WTC11 (cell line): ENCODE measurements around the gene RPL12. TPM values are rescaled to one million over a fixed set of nuclear protein-coding genes. Genes with fewer than 3 reads are reported as not detected.

ENCODE experiments used
- ATAC-seq: fragments of 200-7000 bp; cut with Tn5 transposase; 2 replicates; pipeline ENCODE4 v1.10.0; 2021; ENCODE audit warnings: mild to moderate bottlenecking, moderate library complexity
- CTCF ChIA-PET: fragments of 300-600 bp; sonication (Branson Sonifier 250); formaldehyde crosslinking; loops from one replicate; lab custom pipeline; 2021; ENCODE audit warnings: antibody characterized with exemption; lab: Charles Lee
- POLR2A ChIA-PET: fragments of 350-600 bp; sonication (Branson Sonifier 250); formaldehyde crosslinking; loops from one replicate; lab custom pipeline; 2021; ENCODE audit warnings: antibody characterized with exemption; lab: Charles Lee
- DNase-seq: peaks from one replicate; pipeline ENCODE4 v3.0.0; 2021; ENCODE audit warnings: low spot score
- H3K27ac Mint-ChIP-seq: 2 replicates; pipeline ENCODE4 v1.8.0; 2021; ENCODE audit warnings: mixed read lengths
- H3K27me3 Mint-ChIP-seq: 2 replicates; pipeline ENCODE4 v1.8.0; 2021; ENCODE audit warnings: low read depth, mild to moderate bottlenecking, moderate library complexity, mixed read lengths
- H3K36me3 Mint-ChIP-seq: 2 replicates; pipeline ENCODE4 v1.8.0; 2021; ENCODE audit warnings: mixed read lengths
- H3K4me1 Mint-ChIP-seq: 2 replicates; pipeline ENCODE4 v1.8.0; 2022; ENCODE audit warnings: mixed read lengths
- H3K4me3 Mint-ChIP-seq: 2 replicates; pipeline ENCODE4 v1.8.0; 2021; ENCODE audit warnings: mild to moderate bottlenecking, moderate library complexity, mixed read lengths
- H3K9me3 Mint-ChIP-seq: 2 replicates; pipeline ENCODE4 v1.8.0; 2021; ENCODE audit warnings: mixed read lengths
- AR ChIP-seq: fragments of 250-450 bp; sonication (Bioruptor Pico); IDR thresholded peaks from 2 replicates; pipeline ENCODE4 v1.9.0; 2021; ENCODE audit warnings: mild to moderate bottlenecking
- ATF1 ChIP-seq: sonication (generic); formaldehyde crosslinking; IDR thresholded peaks from 2 replicates; pipeline ENCODE4 v1.8.1; 2023; ENCODE audit warnings: mild to moderate bottlenecking, moderate library complexity, missing genetic modification reagents
- CREB1 ChIP-seq: sonication (generic); formaldehyde crosslinking; IDR thresholded peaks from 2 replicates; pipeline ENCODE4 v1.8.0; 2023; ENCODE audit warnings: mild to moderate bottlenecking, missing genetic modification reagents
- E2F1 ChIP-seq: sonication (generic); formaldehyde crosslinking; IDR thresholded peaks from 2 replicates; pipeline ENCODE4 v1.8.0; 2022; ENCODE audit warnings: mild to moderate bottlenecking, missing genetic modification reagents
- E2F5 ChIP-seq: sonication (generic); formaldehyde crosslinking; IDR thresholded peaks from 2 replicates; pipeline ENCODE4 v1.8.1; 2022; ENCODE audit warnings: mild to moderate bottlenecking, moderate library complexity, missing genetic modification reagents
- FOXP1 ChIP-seq: sonication (generic); formaldehyde crosslinking; IDR thresholded peaks from 2 replicates; pipeline ENCODE4 v1.8.0; 2022; ENCODE audit warnings: missing genetic modification reagents, mild to moderate bottlenecking, moderate library complexity, borderline replicate concordance
- IRF2 ChIP-seq: sonication (generic); formaldehyde crosslinking; IDR thresholded peaks from 2 replicates; pipeline ENCODE4 v1.8.0; 2022; ENCODE audit warnings: low read depth, missing genetic modification reagents, borderline replicate concordance
- MLX ChIP-seq: sonication (generic); formaldehyde crosslinking; IDR thresholded peaks from 2 replicates; pipeline ENCODE4 v1.8.1; 2023; ENCODE audit warnings: mild to moderate bottlenecking, missing genetic modification reagents, moderate library complexity
- NFE2L1 ChIP-seq: sonication (generic); formaldehyde crosslinking; IDR thresholded peaks from 2 replicates; pipeline ENCODE4 v1.8.1; 2023; ENCODE audit warnings: missing genetic modification reagents
- NFYB ChIP-seq: sonication (generic); formaldehyde crosslinking; conservative IDR thresholded peaks from 2 replicates; pipeline ENCODE4 v1.8.0; 2022; ENCODE audit warnings: low read depth, missing genetic modification reagents
- NR1H2 ChIP-seq: sonication (generic); formaldehyde crosslinking; IDR thresholded peaks from 2 replicates; pipeline ENCODE4 v1.9.0; 2021; ENCODE audit warnings: mild to moderate bottlenecking, moderate library complexity, missing genetic modification reagents
- NR2C2 ChIP-seq: sonication (generic); formaldehyde crosslinking; IDR thresholded peaks from 2 replicates; pipeline ENCODE4 v1.8.0; 2022; ENCODE audit warnings: mild to moderate bottlenecking, missing genetic modification reagents
- RELA ChIP-seq: sonication (generic); formaldehyde crosslinking; IDR thresholded peaks from 2 replicates; pipeline ENCODE4 v1.8.1; 2022; ENCODE audit warnings: missing genetic modification reagents, mild to moderate bottlenecking, borderline replicate concordance
- TEAD4 ChIP-seq: sonication (generic); formaldehyde crosslinking; IDR thresholded peaks from 2 replicates; pipeline ENCODE4 v1.8.0; 2022; ENCODE audit warnings: mild to moderate bottlenecking, missing genetic modification reagents
- TP53 ChIP-seq: sonication (generic); formaldehyde crosslinking; IDR thresholded peaks from 2 replicates; pipeline ENCODE4 v1.8.1; 2023; ENCODE audit warnings: mild to moderate bottlenecking, missing genetic modification reagents
- ZMAT4 ChIP-seq: fragments of 250-450 bp; sonication (Bioruptor Pico); IDR thresholded peaks from 2 replicates; pipeline ENCODE4 v1.9.0; 2021; ENCODE audit warnings: mild to moderate bottlenecking
- ZNF121 ChIP-seq: sonication (generic); formaldehyde crosslinking; IDR thresholded peaks from 2 replicates; pipeline ENCODE4 v1.8.0; 2023; ENCODE audit warnings: missing genetic modification reagents
- ZNF416 ChIP-seq: fragments of 250-450 bp; sonication (Bioruptor Pico); IDR thresholded peaks from 2 replicates; pipeline ENCODE4 v1.9.0; 2021; ENCODE audit warnings: mild to moderate bottlenecking, inconsistent platforms
- ZNF671 ChIP-seq: fragments of 250-450 bp; sonication (Bioruptor Pico); IDR thresholded peaks from 2 replicates; pipeline ENCODE4 v1.8.0; 2021; ENCODE audit warnings: mild to moderate bottlenecking
- total RNA-seq: library from RNA; stranded (reverse); gene quantifications from 3 replicates; pipeline ENCODE4 v1.2.3, GENCODE V29; 2021
- TF ChIP-seq, protein P1 (sequence below): sonication (generic); formaldehyde crosslinking; IDR thresholded peaks from 2 replicates; pipeline ENCODE4 v1.8.1; 2022; ENCODE audit warnings: mild to moderate bottlenecking, missing genetic modification reagents, moderate library complexity, borderline replicate concordance
- TF ChIP-seq, protein P2 (sequence below): sonication (generic); formaldehyde crosslinking; IDR thresholded peaks from 2 replicates; pipeline ENCODE4 v1.8.0; 2022; ENCODE audit warnings: mild to moderate bottlenecking, missing genetic modification reagents
- TF ChIP-seq, protein P3 (sequence below): fragments of 250-450 bp; sonication (Bioruptor Pico); IDR thresholded peaks from 2 replicates; pipeline ENCODE4 v1.9.0; 2021; ENCODE audit warnings: moderate library complexity, mild to moderate bottlenecking, inconsistent platforms, borderline replicate concordance
- TF ChIP-seq, protein P4 (sequence below): fragments of 250-450 bp; sonication (Bioruptor Pico); conservative IDR thresholded peaks from 2 replicates; pipeline ENCODE4 v1.9.0; 2021; ENCODE audit warnings: mild to moderate bottlenecking

RPL12 gene
- total RNA-seq, 1 experiment from 2014 or later = 1,902 TPM

DNA sequence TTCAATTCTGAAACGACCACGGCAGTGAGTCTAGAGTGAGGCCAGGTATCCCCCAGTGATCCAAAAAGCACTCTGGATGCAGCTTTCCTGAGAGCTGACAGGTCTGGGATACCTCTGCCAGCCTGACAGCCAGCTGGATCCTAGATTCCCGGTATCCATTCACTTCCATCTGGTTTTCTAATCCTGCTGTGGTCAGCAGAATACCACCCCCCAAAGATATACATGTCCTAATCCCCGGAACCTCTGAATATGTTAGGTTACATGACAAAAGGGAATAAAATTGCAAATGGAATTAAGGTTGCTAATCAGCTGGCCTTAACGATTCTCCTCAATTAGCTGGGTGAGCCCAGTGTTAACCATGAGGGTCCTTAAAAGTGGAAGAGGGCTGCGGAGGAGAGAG lies 28.4 kb downstream of the RPL12 start:
- Mint-ChIP-seq H3K4me1 (peaks cover 40% of the 10 kb centered on the region), H3K4me3 (peak overlapping the region; percentile 98), H3K9me3 (no peaks in the 10 kb centered on the region), H3K36me3 (peaks cover 9% of the 10 kb centered on the region), H3K27me3 (no peaks in the 10 kb centered on the region), H3K27ac (peak overlapping the region; percentile 99; the same call in 1 of the 2 replicates)
- TF ChIP-seq FOXP1 (CRISPR knock-in tag) = no peak
- no peak for TF ChIP-seq RELA
- no peak for TF ChIP-seq NFE2L1 (CRISPR knock-in tag)
- TF ChIP-seq, protein P1, sequence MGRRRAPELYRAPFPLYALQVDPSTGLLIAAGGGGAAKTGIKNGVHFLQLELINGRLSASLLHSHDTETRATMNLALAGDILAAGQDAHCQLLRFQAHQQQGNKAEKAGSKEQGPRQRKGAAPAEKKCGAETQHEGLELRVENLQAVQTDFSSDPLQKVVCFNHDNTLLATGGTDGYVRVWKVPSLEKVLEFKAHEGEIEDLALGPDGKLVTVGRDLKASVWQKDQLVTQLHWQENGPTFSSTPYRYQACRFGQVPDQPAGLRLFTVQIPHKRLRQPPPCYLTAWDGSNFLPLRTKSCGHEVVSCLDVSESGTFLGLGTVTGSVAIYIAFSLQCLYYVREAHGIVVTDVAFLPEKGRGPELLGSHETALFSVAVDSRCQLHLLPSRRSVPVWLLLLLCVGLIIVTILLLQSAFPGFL (CRISPR knock-in tag) = no peak
- no peak for TF ChIP-seq TEAD4 (CRISPR knock-in tag)
- no peak for TF ChIP-seq NR2C2 (CRISPR knock-in tag)
- CTCF ChIA-PET = no interaction called here
- DNase-seq (no peak), ATAC-seq (no peak)
- POLR2A ChIA-PET = interaction anchor here (0.5 to 0.6 kb wide), 2 partner anchors 11 to 35 kb away, joined by 3 to 7 read pairs; no protein-coding TSS in a partner anchor

DNA sequence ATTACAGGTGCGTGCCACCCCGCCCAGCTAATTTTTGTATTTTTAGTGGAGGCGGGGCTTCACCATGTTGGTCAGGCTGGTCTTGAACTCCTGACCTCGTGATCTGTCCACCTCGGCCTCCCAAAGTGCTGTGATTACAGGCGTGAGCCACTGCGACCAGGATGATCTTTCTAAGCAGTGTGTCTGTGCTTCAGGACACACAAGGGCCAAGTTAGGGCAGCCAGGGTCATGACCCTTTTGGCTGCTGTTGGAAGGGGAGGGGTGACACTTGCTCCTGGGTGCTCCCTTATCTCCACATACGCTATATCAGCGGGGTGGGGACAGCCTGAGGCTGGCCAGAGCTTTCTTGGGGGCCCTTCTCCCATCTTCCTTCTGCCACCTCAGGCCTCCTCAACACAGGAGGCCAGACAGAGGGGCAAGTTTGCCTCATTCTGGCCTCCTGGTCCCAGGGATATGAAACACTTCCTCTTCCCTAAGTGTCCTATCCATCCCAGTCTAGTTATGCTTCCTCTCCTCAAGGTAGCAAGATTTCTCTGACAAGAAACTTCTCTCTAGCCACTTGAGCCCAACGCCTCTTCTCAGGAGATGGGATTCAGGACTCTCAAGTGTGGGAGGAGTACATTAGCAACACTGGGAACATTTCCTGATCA lies 28.9 kb downstream of the RPL12 start:
- no peak overlapping the region for H3K27ac Mint-ChIP-seq
- ATAC-seq = no peak
- H3K9me3 Mint-ChIP-seq = no peaks in the 10 kb centered on the region
- ChIA-PET CTCF (no interaction called here), POLR2A (no interaction called here)
- TF ChIP-seq, protein P2, sequence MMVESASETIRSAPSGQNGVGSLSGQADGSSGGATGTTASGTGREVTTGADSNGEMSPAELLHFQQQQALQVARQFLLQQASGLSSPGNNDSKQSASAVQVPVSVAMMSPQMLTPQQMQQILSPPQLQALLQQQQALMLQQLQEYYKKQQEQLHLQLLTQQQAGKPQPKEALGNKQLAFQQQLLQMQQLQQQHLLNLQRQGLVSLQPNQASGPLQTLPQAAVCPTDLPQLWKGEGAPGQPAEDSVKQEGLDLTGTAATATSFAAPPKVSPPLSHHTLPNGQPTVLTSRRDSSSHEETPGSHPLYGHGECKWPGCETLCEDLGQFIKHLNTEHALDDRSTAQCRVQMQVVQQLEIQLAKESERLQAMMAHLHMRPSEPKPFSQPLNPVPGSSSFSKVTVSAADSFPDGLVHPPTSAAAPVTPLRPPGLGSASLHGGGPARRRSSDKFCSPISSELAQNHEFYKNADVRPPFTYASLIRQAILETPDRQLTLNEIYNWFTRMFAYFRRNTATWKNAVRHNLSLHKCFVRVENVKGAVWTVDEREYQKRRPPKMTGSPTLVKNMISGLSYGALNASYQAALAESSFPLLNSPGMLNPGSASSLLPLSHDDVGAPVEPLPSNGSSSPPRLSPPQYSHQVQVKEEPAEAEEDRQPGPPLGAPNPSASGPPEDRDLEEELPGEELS (CRISPR knock-in tag) = no peak
- TF ChIP-seq, protein P3, sequence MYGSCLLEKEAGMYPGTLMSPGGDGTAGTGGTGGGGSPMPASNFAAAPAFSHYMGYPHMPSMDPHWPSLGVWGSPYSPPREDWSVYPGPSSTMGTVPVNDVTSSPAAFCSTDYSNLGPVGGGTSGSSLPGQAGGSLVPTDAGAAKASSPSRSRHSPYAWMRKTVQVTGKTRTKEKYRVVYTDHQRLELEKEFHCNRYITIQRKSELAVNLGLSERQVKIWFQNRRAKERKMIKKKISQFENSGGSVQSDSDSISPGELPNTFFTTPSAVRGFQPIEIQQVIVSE (CRISPR knock-in tag) = no peak
- TF ChIP-seq, protein P4, sequence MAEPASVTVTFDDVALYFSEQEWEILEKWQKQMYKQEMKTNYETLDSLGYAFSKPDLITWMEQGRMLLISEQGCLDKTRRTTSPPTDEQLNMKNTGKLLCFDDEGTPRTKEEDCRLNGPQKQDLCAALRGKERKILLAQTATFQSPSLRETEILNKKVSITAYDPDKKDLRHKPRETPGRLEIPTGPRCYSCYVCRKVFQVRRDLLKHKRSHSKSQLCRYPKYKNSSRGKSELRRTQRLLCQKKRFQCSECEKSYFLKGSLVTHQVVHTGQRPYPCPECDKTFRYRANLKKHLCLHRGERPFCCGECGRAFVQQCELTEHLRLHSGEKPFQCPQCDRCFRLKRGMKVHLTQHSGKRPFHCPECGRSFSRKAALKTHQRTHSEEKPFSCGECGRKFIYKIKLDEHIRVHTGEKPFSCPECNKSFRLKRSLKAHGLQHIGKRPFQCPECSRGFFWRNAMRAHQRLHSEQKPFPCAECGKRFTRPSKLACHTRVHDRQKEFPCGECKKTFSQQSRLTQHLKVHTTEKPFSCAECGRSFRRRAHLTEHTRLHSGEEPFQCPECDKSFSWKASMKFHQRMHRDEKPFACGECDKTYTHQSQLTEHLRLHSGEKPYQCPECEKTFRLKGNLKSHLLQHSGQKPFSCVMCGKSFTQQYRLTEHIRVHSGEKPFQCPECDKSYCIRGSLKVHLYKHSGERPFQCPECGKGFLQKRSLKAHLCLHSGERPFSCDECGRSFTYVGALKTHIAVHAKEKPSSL = no peak
- TF ChIP-seq AR (CRISPR knock-in tag) = no peak
- no peak for TF ChIP-seq ZMAT4 (CRISPR knock-in tag)
- TF ChIP-seq MLX (CRISPR knock-in tag) = no peak
- TF ChIP-seq ZNF671 (CRISPR knock-in tag) = no peak
- TF ChIP-seq IRF2 (CRISPR knock-in tag) = no peak
- TF ChIP-seq ZNF121 (CRISPR knock-in tag) = no peak
- TF ChIP-seq CREB1 (CRISPR knock-in tag) = no peak
- TF ChIP-seq ATF1 = no peak
- no peak for TF ChIP-seq NFE2L1 (CRISPR knock-in tag)
- TF ChIP-seq ZNF416 (CRISPR knock-in tag) = no peak
- no peak for TF ChIP-seq NR1H2 (CRISPR knock-in tag)
- TF ChIP-seq TP53 (CRISPR knock-in tag) = no peak
- TF ChIP-seq E2F1 (CRISPR knock-in tag) = no peak
- no peak for TF ChIP-seq E2F5 (CRISPR knock-in tag)
- no peak for TF ChIP-seq TEAD4 (CRISPR knock-in tag)
- TF ChIP-seq NFYB (CRISPR knock-in tag) = no peak
- DNase-seq = no peak
- peaks cover 41% of the 10 kb centered on the region for H3K4me1 Mint-ChIP-seq
- H3K36me3 Mint-ChIP-seq = peaks cover 9% of the 10 kb centered on the region
- peak overlapping the region; percentile 98; the same call in 1 of the 2 replicates for H3K4me3 Mint-ChIP-seq
- H3K27me3 Mint-ChIP-seq = no peaks in the 10 kb centered on the region
